GM18499 (cell line): Measurements from ENCODE around the gene ITFG2.

Experiments
- ATAC-seq: cut with Tn5 transposase; IDR thresholded peaks from one replicate; pipeline ENCODE4 v1.9.1; 2021; ENCODE audit warnings: moderate number of reproducible peaks; ENCODE audit not compliant: insufficient read depth, unreplicated experiment

Gene ITFG2

GRCh38 chr12:2794736-2795289 is 17.7 kb upstream of the ITFG2 start, which contains the start of gene FKBP4:
Gene FKBP4, plus strand, starts transcription at chr12:2794970. Its CDS starts 170 bp downstream, at chr12:2795140.
- peak; percentile 46 for ATAC-seq

- ATAC-seq, result peak; percentile 20
Observed at GRCh38 chr12:2795291-2796186, 16.9 kb upstream of the ITFG2 start.

GRCh38 chr12:2796187-2796666 is 16.2 kb upstream of the ITFG2 start:
- no peak for ATAC-seq

- no peak for ATAC-seq
Observed at GRCh38 chr12:2797721-2798418, 14.6 kb upstream of the ITFG2 start.

GRCh38 chr12:2800046-2800570 is 12.4 kb upstream of the ITFG2 start:
- ATAC-seq, result no peak

GRCh38 chr12:2801044-2801783 is 11.3 kb upstream of the ITFG2 start:
- ATAC-seq, result no peak

GRCh38 chr12:2803635-2804392 is 8.7 kb upstream of the ITFG2 start:
- no peak for ATAC-seq

- ATAC-seq, result no peak
Observed at GRCh38 chr12:2804393-2805142, 7.9 kb upstream of the ITFG2 start.

- no peak for ATAC-seq
Observed at GRCh38 chr12:2805143-2805520, 7.3 kb upstream of the ITFG2 start.

GRCh38 chr12:2806700-2807099 is 5.8 kb upstream of the ITFG2 start:
- no peak for ATAC-seq

- ATAC-seq, result no peak
Observed at GRCh38 chr12:2811801-2812200, 667 bp upstream of the ITFG2 start.

- no peak for ATAC-seq
Observed at GRCh38 chr12:2813214-2814185, 1.0 kb downstream of the ITFG2 start.

GRCh38 chr12:2819810-2820209 is 7.3 kb downstream of the ITFG2 start:
- ATAC-seq, result no peak

GRCh38 chr12:2820432-2820831 is 8.0 kb downstream of the ITFG2 start:
- no peak for ATAC-seq

- ATAC-seq, result no peak
Observed at GRCh38 chr12:2823483-2823882, 11.0 kb downstream of the ITFG2 start.

- no peak for ATAC-seq
Observed at GRCh38 chr12:2824541-2824940, 12.1 kb downstream of the ITFG2 start.

- no peak for ATAC-seq
Observed at GRCh38 chr12:2825132-2825531, 12.7 kb downstream of the ITFG2 start.

GRCh38 chr12:2826036-2826435 is 13.6 kb downstream of the ITFG2 start:
- ATAC-seq, result no peak
